ENCODE results near the gene PTPRC.

The PTPRC gene

DNA sequence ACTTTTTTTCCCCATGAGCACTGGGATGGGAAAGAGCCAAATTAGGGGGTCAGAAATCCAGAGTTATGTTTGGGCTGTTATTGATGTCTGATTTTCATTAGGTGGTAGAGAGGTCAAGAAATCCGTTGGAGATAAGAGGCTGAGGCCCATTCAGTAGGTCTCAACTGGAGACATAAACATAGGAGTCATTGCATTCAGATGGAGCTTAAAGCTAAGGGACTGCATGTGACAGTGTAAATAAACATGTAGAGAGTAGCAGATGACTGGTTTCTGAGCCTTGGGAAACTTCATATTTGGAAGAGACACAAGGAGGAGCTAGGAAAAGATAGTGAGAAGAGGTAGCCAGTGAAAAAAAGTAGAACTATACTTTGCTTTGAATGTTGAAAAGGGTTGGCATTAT lies 11.7 kb downstream of the PTPRC start:
- TF ChIP-seq, protein P1, sequence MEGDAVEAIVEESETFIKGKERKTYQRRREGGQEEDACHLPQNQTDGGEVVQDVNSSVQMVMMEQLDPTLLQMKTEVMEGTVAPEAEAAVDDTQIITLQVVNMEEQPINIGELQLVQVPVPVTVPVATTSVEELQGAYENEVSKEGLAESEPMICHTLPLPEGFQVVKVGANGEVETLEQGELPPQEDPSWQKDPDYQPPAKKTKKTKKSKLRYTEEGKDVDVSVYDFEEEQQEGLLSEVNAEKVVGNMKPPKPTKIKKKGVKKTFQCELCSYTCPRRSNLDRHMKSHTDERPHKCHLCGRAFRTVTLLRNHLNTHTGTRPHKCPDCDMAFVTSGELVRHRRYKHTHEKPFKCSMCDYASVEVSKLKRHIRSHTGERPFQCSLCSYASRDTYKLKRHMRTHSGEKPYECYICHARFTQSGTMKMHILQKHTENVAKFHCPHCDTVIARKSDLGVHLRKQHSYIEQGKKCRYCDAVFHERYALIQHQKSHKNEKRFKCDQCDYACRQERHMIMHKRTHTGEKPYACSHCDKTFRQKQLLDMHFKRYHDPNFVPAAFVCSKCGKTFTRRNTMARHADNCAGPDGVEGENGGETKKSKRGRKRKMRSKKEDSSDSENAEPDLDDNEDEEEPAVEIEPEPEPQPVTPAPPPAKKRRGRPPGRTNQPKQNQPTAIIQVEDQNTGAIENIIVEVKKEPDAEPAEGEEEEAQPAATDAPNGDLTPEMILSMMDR (conservative IDR thresholded peaks at IDR 0.05; ENCODE audit: low read depth, low read length) = no peak
- no peak for DNase-seq (ENCODE audit: low read depth)
- no peak overlapping the region for H3K4me3 ChIP-seq (ENCODE audit: low read depth, low read length)

DNA sequence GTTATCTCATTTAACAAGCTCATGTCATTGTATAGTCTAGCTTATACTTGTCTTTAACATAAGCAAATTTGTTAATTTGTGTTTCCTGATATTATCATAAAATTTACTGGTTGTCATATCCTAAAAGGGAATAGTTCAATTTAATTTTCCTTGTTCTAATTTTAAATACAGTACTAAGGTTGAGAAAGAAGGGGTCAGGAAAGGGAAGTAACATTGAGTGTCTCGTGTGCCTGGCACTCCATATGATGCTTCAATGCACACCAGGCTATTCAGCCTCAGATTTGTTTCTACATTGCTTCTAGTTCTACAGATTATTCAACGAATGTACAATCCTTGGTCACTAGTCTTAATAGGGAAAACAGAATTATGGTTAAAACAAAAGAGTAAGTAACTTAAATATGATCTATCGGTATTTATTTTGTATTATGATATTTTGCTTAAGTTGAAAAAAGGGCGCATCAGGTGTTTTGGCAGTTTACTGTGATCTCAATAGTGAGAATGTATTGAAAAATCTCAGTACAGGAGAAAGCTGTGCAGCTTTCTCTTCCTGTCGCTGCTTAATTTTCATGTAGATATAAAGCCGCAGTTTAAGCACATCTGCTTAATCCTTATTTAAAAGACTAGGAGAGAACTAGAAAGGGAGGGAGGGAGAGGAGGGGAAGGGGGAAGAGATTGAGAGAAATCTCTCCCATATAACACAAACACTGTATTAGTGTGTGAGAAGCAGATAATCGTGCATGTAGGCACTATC lies 13.0 kb downstream of the PTPRC start:
- TF ChIP-seq, protein P1 (conservative IDR thresholded peaks at IDR 0.05; ENCODE audit: low read depth, low read length) = no peak

DNA sequence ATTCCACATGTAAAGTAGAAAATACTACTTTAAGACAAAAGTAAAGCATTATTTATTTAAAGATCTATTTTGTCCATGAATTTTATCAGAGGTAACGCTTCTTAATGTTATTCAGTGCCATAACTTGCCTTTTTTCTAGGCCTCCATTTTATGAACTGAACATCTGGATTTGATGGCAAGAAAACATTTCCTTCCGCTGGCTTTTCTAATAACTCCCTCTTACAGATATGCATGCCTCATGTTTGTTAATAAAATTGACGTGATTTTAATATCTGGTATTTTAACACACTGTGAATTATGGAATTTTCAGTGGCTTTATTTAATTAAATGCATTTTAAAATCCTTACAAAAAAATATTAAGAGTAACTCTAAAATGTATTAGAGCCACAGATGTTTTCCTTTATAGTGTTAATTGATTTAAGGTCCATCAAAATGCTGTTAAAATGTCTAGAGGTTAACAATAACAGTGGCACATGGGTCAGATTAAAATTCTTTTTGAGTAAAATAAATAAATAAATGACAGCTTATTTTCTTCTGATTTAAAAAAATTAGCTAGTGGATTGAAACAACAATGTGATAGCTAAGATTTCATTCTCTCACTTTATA lies 15.1 kb downstream of the PTPRC start:
- DNase-seq (ENCODE audit: low read depth) = no peak
- TF ChIP-seq, protein P1 (conservative IDR thresholded peaks at IDR 0.05; ENCODE audit: low read depth, low read length) = no peak
- H3K4me3 ChIP-seq (ENCODE audit: low read depth, low read length) = no peak overlapping the region

More for the DNA sequence above, 13.0 kb downstream of the PTPRC start:
- H3K4me3 ChIP-seq (ENCODE audit: low read depth, low read length) = no peak overlapping the region
- no peak for DNase-seq (ENCODE audit: low read depth)

DNA sequence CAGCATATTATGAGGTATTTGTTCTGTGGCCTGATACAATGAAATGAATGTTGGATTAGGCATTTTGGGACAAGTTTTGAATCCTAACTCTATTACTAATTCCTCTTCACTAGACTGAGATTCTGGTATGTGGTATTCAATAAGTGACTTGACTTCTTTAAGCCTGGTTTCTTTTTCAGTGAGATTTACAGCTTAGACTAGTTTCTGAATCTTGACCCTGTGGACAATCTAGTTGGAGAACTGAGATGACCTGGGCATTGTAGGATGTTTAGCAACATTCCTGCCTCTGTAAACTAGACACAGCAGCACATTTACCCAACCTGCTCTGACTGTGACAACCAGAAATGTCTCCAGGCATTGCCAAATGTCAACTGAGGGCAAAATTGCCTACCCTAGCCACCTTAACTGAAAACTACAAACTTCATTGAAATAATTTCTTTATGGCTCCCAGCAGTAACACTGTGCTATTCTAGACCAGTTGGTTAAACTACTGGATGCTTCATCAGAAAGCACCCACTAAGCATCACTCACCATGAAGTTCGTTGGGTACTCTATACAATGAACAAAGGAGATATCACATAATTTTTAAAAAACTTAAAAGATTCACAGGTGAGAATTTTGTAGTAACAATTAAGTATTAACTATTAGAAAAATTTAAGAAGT lies 16.8 kb downstream of the PTPRC start:
- H3K4me3 ChIP-seq (ENCODE audit: low read depth, low read length) = no peak overlapping the region
- TF ChIP-seq, protein P1 (conservative IDR thresholded peaks at IDR 0.05; ENCODE audit: low read depth, low read length) = no peak
- no peak for DNase-seq (ENCODE audit: low read depth)

DNA sequence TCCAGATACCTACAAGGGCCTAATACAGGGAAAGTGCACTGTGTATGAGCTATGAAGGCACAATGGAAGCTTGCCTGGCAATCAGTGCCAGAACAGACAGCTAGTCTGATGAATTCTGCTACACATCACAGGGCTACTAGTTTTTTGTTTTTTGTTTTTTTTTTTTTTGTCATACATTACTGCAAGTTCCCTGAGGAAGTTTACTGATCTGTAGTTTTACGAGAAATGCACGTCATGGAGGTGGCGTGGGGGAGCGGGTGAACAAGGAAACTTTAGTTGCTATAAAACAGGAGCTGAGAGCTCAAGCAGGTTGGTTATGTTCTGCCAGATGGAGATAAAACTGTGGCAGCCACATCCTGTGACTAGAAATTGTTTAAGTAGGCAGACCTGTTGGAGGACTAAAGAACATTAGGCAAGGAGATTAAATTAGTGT lies 17.7 kb downstream of the PTPRC start:
- no peak for DNase-seq (ENCODE audit: low read depth)
- no peak overlapping the region for H3K4me3 ChIP-seq (ENCODE audit: low read depth, low read length)
- TF ChIP-seq, protein P1 (conservative IDR thresholded peaks at IDR 0.05; ENCODE audit: low read depth, low read length) = no peak

DNA sequence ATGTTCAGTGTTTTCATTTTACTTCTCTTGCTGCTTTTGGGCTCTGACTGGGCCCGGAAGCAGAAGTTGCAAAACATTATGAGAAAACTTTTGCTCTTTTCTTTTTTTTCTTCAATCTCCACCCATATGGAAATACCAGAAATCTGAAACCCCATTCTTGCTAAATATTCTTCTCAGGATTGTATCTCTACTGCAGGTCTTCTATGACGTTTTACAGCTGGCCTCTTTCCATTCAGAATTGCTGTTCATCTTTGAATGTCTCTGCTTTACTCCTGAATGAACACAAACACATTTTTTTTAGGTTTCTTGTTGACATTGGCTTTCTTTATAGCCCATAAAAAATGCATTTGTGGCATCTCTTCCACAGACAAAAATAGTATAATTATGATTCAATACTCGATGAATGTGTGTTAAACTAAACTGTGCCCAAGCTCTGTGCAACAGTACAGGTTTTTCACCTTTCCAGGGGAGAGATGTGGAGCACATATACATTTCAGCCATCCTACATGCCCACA lies 18.8 kb downstream of the PTPRC start:
- no peak overlapping the region for H3K4me3 ChIP-seq (ENCODE audit: low read depth, low read length)
- TF ChIP-seq, protein P1 (conservative IDR thresholded peaks at IDR 0.05; ENCODE audit: low read depth, low read length) = no peak
- peak; percentile 98 for DNase-seq (ENCODE audit: low read depth)
